GM19452 (cell line): ENCODE results near the gene KLRK1.
"Not testable (repeated sequence)": the region's sequence is repeated elsewhere in the genome, so short reads cannot be mapped to it uniquely, and the experiment has no call there.

Source experiments
- ATAC-seq: cut with Tn5 transposase; IDR thresholded peaks from one replicate; pipeline ENCODE4 v1.9.1; 2021; ENCODE audit not compliant: unreplicated experiment

Gene KLRK1

GRCh38 chr12:10362828-10363657, 26.8 kb downstream of the KLRK1 start:
- no peak for ATAC-seq

GRCh38 chr12:10362325-10362724, 27.5 kb downstream of the KLRK1 start:
- no peak for ATAC-seq

- ATAC-seq = no peak
These were observed 28.2 kb downstream of the KLRK1 start for GRCh38 chr12:10361622-10362021.

- no peak for ATAC-seq
These were observed 28.8 kb downstream of the KLRK1 start for GRCh38 chr12:10361084-10361483.

GRCh38 chr12:10358969-10359368, 30.9 kb downstream of the KLRK1 start:
- no peak for ATAC-seq

GRCh38 chr12:10358131-10358530, 31.7 kb downstream of the KLRK1 start:
- no peak for ATAC-seq

GRCh38 chr12:10354502-10354901, 35.3 kb downstream of the KLRK1 start:
- no peak for ATAC-seq

- ATAC-seq = no peak
These were observed 35.8 kb downstream of the KLRK1 start for GRCh38 chr12:10354071-10354470.

- ATAC-seq = not testable (repeated sequence)
These were observed 38.4 kb downstream of the KLRK1 start for GRCh38 chr12:10351457-10351856.

- no peak for ATAC-seq
These were observed 47.8 kb downstream of the KLRK1 start for GRCh38 chr12:10341892-10342509.

GRCh38 chr12:10340946-10341345, 48.9 kb downstream of the KLRK1 start:
- not testable (repeated sequence) for ATAC-seq

- ATAC-seq = no peak
These were observed 50.6 kb downstream of the KLRK1 start for GRCh38 chr12:10339053-10339840.

GRCh38 chr12:10338470-10338869, 51.4 kb downstream of the KLRK1 start:
- not testable (repeated sequence) for ATAC-seq

- ATAC-seq = not testable (repeated sequence)
These were observed 53.6 kb downstream of the KLRK1 start for GRCh38 chr12:10336196-10336595.

GRCh38 chr12:10331642-10332239, 58.1 kb downstream of the KLRK1 start:
- ATAC-seq = no peak

GRCh38 chr12:10328691-10329090, 61.1 kb downstream of the KLRK1 start:
- not testable (repeated sequence) for ATAC-seq
